GM21381 (cell line): ENCODE data around the gene MTG1.
"Not testable (repeated sequence)": the region's sequence is repeated elsewhere in the genome, so short reads cannot be mapped to it uniquely, and the experiment has no call there.

Source experiments
- ATAC-seq: cut with Tn5 transposase; IDR thresholded peaks from one replicate; pipeline ENCODE4 v1.9.1; 2021; ENCODE audit warnings: mild to moderate bottlenecking, moderate library complexity; ENCODE audit not compliant: unreplicated experiment

MTG1 gene

DNA sequence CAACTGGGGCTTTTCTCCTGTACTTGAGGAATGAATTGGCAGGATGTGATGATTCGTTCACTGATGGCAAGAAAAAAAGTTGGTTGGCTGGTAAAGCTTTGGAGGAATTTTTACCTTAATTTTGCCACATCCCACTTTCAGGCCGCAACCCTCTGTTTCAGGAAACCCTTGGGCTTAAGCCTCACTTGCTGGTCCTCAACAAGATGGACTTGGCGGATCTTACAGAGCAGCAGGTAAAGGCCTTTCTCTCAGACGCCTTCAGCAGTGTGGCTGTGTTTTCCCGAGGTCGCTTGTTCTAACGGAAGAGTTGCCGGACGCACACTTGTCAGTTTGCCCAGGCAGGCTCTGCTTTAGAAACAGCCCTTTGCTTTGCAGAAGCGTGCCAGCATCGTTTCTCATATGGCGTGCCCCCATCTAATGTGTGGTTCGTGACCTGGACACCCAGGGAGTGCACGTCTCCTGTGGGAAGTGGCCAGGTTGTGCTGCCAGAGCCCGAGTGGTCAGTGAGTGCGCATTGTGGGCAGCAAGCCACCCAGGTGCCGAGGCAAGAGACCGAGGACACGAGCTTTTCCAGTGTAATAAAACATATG is 2.2 kb downstream of the MTG1 start:
- ATAC-seq, result no peak

- ATAC-seq, result no peak
Measured at GRCh38 chr10:133397938-133398337, 4.0 kb downstream of the MTG1 start.

GRCh38 chr10:133399123-133399601 is 5.2 kb downstream of the MTG1 start:
- no peak for ATAC-seq

DNA sequence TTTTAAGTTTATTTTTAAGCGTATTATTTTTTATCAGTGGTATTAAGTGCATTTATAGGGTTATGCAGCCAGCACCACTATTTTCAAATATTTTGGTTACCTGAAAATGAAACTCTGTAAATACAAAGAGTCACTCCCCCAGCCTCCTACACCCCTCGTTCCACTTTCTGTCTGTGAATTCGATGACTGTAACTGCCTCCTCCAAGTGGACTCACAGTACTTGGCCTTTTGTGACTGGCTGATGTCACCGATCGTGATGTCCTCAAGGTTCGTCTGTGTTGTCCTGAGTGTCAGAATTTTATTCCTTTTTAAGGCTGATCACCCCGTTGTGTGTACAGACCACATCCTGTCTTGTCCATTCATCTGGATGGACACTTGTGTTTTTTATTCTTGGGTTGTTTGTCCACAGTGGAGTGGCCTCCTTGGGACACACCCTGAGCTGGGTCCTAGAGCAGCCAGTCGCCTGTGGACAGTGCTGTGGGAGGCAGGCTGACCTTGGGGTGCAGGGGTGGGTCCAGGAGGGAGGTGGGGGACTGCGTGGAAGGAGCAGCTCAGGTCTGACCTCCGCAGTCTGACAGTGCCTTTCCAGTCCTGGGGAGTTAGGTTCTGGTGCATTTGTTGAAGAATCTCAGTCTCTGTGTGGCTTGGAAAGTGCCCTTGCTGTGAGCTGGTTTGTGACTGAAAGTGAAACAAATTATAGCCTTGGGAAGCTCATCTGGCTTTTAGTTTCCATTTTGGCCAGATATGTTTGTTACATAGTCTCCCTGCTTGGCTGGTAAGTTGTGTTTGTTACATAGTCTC is 6.9 kb downstream of the MTG1 start:
- ATAC-seq, result peak; percentile 71

DNA sequence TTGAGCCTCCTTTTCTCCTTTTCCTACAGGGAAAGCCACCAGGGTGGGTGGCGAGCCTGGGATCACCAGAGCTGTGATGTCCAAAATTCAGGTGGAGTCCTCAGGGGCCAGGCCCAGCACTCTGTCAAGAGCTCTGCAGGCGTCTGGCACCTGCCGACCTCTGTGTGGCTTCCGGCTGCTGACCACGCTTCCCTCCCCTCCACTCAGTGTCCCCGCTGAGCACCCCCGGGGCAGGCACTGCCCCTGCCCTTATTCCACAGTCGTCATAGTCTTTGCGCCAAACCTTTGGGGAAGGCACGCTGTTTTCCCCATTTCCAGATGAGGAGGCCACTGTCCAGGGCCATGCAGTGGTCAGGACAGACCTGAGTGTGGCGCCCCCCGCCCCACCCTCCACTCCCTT is 7.5 kb downstream of the MTG1 start:
- ATAC-seq, result peak; percentile 18

GRCh38 chr10:133401981-133402725 is 8.2 kb downstream of the MTG1 start:
- ATAC-seq, result no peak

- no peak for ATAC-seq
Measured at GRCh38 chr10:133403359-133403758, 9.4 kb downstream of the MTG1 start.

DNA sequence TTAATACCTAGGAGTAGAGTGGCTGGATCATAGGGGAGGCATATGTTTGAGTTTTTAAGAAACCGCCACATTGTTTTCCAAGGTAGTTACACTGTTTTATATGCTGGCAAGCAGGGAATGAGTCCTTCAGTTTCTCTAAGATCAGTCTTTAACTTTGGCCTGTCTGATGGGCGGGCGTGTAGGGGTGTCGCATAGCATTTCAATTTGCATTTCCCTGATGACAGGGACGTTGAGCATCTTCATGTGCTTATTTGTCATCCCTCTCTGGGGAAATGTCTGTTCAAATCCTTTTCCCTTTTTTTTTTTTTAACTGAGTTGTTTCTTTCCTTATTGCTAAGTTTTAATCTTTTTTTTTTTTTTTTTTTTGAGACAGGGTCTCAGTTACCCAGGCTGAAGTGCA is 9.8 kb downstream of the MTG1 start:
- no peak for ATAC-seq

GRCh38 chr10:133405272-133405671 is 11.3 kb downstream of the MTG1 start:
- ATAC-seq, result no peak

DNA sequence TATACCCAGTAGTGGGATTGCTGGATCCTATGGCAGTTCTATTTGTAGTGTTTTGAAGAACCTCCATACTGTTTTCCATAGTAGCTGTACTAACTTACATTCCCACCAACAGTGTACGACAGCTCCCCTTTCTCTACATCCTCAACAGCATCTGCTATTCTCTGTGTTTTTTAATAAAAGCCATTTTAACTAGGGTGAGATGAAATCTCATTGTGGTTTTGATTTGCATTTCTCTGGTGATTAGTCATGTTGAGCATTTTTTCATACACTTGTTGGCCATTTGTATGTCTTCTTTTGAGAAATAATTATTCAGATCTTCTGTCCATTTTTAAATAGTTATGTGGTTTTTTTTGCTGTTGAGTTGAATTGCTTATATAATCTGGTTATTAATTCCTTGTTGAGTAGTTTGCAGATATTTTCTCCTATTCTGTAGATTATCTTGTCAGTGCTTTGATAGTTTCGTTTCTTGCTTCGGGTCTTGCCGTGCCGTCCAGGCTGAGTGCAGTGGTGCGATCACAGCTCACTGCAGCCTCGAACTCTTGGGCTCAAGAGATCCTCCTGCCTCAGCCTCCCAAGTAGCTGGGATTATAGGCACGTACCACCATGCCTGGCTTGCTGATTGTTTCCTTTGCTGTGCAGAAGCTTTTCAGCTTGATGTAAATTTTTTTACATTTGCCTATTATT is 12.0 kb downstream of the MTG1 start:
- ATAC-seq, result no peak

GRCh38 chr10:133411523-133412380 is 17.8 kb downstream of the MTG1 start:
- ATAC-seq, result no peak

GRCh38 chr10:133412381-133412711 is 18.4 kb downstream of the MTG1 start:
- ATAC-seq, result no peak

GRCh38 chr10:133414401-133414800 is 20.4 kb downstream of the MTG1 start:
- not testable (repeated sequence) for ATAC-seq

DNA sequence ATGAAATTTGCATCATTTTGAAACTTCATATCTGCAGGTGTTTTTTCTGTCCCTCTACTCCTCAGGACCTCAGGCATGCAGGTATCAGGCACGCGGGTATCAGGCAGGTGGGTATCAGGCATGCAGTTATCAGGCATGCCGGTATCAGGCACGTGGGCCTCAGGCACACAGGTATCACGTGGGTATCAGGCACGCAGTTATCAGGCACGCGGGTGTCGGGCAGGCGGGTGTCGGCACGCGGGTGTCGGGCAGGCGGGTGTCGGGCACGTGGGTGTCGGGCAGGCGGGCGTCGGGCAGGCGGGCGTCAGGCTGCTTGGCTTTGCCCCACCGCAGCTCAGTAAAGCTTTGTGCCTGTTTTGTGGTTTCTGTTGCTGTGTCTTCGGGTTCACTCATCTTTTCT is 21.8 kb downstream of the MTG1 start:
- ATAC-seq, result no peak

- ATAC-seq, result no peak
Measured at GRCh38 chr10:133418289-133418993, 24.5 kb downstream of the MTG1 start.

- ATAC-seq, result no peak
Measured at GRCh38 chr10:133419211-133419950, 25.4 kb downstream of the MTG1 start.

DNA sequence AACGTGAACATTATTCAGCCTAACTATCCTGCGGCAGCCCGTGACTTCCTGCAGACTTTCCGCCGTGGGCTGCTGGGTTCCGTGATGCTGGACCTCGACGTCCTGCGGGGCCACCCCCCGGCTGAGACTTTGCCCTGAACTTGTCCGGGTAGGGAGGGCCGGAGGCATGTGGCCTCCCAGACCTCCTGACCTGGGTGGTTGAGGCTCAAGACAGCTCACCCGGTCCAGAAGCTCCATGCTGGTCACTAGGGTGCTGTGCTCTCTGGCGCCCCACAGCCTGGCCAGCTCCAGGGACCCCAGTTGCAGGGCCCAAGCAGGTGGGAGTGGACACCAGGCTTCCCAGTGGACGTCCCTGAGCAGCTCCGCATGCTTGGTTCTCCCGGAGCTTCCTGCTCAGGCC is 26.1 kb downstream of the MTG1 start:
- ATAC-seq, result no peak

- ATAC-seq, result no peak
Measured at GRCh38 chr10:133420579-133420978, 26.6 kb downstream of the MTG1 start.
